Keratinocyte (primary cell): ENCODE measurements around the gene FAM53A.

Source experiments
- EZH2 ChIP-seq: IDR thresholded peaks from one replicate; pipeline ENCODE4 v1.6.1; 2012; ENCODE audit warnings: inconsistent platforms, mild to moderate bottlenecking, low read length, moderate library complexity
- TF ChIP-seq, protein P1 (sequence below), 3 experiments: IDR thresholded peaks in 1 of 3; conservative IDR thresholded peaks in 1 of 3; optimal IDR thresholded peaks in 1 of 3; 2 replicates in 2 of 3; 3 replicates in 1 of 3; pipeline versions ENCODE3 to v1.5.1; 2011; ENCODE audit warnings: low read length in 3 of 3, mild to moderate bottlenecking in 3 of 3, moderate library complexity in 2 of 3, control low read depth in 1 of 3, inconsistent platforms in 1 of 3; ENCODE audit not compliant: insufficient read depth in 2 of 3; ENCODE audit errors: extremely low read depth in 1 of 3

DNA sequence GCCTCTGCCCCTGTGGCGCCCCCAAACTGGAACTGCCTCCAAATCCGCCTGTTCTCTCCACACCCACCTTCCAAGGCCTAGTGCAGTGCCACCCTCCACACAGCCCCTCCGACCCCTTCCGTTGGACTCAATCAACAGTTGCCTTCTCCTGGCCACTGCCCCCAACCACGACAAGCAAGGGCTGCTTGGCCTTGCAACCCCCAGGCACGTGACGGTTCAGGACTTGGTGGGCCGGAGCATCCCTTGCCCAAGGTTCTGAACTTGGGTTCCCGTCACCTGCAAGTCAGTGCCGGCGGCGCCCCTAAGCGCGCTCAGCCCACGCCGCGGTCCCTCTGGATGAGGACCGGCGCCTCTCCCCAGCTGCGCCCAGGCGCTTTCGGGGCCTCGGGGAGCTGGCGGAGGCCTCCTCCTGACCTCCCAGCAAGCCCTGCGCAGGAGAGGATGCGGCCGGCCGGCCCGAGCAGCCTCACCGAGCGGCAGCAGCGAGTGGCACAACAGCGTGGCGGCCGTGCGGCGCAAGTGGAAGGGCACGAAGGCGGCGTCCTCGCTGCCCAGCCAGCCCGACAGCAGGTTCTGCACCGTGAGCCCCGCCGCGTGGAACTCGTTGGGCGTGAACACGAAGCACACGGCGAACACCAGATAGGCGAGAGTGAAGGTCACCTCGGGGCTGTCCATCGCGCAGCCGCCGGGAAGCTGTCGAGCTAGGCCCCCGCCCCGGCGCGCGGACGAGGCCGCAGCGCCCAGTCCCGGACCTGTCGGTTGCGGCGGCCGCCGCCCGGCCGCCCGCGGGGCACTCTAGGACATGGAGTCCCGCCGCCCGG, 36.3 kb upstream of the FAM53A start:
- TF ChIP-seq, protein P1, sequence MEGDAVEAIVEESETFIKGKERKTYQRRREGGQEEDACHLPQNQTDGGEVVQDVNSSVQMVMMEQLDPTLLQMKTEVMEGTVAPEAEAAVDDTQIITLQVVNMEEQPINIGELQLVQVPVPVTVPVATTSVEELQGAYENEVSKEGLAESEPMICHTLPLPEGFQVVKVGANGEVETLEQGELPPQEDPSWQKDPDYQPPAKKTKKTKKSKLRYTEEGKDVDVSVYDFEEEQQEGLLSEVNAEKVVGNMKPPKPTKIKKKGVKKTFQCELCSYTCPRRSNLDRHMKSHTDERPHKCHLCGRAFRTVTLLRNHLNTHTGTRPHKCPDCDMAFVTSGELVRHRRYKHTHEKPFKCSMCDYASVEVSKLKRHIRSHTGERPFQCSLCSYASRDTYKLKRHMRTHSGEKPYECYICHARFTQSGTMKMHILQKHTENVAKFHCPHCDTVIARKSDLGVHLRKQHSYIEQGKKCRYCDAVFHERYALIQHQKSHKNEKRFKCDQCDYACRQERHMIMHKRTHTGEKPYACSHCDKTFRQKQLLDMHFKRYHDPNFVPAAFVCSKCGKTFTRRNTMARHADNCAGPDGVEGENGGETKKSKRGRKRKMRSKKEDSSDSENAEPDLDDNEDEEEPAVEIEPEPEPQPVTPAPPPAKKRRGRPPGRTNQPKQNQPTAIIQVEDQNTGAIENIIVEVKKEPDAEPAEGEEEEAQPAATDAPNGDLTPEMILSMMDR (optimal IDR thresholded peaks at IDR 0.05 in 1 of 3, IDR thresholded peaks at IDR 0.05 in 1 of 3, conservative IDR thresholded peaks at IDR 0.05 in 1 of 3; ENCODE audit: extremely low read depth in 1 of 3, insufficient read depth in 2 of 3, low read length in 3 of 3): no peak
- TF ChIP-seq EZH2: no peak
